Measurements from ENCODE around the gene CCDC137.
A peak's percentile ranks its signal among the peaks of the same experiment; 100 is the strongest.

The CCDC137 gene

DNA sequence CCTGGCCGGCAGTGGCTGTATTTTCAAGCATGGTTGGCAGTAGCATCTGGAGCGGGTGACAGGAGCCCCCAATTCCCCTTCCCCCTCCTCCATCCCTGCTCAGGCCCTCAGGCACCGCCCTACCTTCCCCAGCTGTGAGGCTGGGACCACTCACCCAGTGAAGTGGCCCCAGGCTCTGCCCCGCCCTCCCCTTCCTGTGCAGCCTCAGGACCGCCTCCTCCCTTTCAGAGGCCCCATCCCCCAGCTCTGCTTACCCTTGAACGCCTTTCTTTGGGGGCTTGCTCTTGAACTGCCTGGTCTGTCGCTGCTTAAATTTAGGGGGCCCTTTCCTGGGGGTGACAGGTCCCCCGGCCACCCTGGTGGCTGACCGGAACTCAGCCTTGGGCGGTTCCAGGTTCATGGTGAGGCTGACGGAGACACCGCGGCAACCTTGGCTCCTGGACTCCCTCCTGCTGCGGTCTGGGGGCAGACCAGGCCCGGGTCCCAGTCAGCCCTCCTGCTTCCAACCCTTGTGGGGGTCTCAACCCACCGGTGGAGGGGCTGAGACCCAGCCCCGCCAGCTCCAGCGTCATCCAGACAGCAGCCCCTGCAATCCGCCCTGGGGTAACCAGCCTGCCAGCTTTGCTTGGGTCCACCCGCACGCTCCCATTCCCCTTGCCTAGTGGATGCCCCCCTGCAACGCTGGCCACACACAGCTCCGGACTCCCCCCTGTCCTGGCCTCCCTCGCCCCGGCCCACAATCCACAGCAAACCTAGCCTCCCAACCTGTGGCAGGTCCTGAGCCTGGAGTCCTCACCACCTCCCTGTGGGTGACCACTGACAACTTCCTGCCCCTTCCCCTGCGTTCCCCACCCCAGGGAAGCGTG lies 13.4 kb upstream of the CCDC137 start:
- DNase-seq, result no peak

DNA sequence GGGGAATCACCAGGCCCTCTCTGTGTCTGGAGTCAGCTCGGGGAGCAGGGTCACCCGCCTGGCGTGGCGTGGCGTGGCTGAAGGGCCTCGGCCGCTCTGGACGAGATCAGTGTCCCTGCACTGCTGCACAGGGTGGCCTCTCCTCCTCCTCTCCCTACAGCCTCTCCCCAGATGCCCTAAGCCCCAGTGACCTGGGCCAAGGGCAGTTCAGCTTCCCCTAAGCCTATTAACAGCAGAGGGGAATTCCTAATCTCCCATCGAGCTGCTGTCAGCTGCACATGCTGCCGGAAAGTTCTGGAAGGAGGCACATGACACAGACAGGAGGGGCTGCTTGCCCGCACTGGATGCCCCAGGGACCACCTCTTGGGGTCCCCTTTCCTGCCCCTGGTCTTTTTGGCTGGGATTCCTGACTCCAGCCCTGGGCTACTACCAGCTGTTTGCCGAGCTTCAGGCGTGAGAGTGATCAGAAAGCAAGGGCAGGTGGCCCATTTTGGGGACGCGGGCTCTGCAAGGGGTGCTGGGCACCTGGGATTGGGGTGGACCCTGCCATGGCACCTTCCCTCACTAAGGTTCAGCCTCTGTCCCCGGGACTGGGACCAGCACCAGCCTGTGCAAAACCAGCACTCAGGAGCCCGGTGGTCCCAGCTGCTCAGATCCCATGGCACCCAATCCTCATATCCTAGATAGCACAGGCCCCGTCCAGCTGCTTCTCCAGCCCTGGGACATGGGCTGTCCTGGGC lies 11.0 kb upstream of the CCDC137 start:
- no peak for DNase-seq

DNA sequence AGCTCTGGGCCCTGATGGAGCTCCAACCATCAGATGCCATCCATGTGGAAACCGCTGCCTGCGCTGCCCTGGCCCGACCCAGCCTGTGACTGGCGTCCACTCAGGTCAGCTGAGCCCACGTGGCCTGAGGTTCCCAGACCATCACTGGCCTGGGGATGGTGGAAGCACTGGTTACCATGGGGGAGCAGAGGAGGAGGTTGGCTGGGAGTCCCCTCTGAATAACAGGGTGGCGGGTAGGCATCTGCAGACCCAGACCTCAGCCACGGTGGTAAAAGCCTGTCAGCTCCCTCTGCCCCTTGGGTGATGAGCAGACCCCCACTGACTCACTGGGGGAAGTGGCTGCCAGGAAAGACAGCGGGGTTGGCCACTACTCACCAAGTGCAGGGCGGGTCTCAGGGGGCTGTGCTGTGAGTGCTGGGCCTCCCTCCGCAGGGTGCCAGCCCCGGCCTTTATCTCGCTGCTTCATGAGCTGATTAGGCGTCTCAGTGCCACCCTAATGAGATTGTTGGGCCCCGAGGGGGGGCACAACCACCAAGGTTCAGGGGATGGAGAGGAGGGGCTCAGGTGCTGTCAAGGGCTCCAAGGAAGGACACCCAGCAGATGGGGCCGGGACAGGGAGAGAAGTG lies 10.3 kb upstream of the CCDC137 start, which contains the start of gene PDE6G:
TSS of gene PDE6G (minus strand) at position 425 of the 626 bp plus-strand sequence. CDS start 3,237 bp downstream, outside the sequence.
- DNase-seq, result no peak

DNA sequence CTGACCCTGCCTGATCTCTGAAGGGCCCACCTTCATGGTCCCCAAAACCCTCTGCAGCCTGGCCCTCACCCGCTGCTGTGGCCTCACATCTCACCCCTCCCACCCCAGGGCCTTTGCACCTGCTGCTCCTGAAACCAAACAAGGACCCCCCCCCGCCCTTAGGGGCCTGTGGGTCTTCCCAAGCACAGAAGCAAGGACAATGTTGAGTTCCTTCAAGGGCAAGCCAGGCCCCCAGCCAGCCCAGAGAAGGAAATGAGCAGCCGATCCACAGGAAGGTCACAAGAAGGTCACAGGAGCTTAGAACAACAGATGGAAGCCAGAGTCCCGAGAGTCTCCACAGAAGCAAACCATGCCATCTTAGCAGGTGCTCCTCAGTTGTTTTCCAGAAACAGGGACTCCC lies 9.7 kb upstream of the CCDC137 start:
- no peak for DNase-seq

DNA sequence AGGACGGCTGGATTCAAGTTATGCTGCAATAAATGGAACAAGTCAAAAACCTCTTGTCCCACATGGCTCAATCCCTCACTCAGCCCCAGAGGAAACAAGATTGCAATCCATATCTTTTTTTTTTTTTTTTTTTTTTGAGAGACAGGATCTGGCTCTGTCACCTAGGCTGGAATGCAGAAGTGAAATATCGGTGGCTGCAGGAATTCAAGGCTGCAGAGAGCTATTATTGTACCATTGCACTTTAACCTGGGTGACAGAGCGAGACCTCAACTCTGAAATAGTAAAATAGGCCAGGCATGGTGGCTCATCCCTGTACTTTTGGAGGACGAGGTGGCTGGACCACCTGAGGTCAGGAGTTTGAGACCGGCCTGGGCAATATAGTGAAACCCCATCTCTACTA lies 7.5 kb upstream of the CCDC137 start:
- no peak for DNase-seq

DNA sequence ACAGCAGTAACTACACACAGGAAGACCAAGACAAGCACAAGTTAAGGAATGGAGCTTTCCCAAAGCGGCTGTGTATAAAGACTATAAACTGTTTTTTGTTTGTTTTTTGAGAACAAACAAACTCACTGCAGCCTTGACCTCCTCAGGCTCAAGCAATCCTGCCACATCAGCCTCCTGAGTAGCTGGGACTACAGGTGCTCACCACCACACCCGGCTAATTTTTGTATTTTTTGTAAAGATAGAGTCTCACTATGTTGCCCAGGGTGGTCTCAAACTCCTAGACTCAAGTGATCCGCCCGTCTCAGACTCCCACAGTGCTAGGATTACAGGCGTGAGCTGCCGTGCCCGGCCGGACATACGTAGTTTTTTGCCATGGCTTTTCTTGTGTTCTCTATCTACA lies 6.1 kb upstream of the CCDC137 start:
- no peak for DNase-seq

DNA sequence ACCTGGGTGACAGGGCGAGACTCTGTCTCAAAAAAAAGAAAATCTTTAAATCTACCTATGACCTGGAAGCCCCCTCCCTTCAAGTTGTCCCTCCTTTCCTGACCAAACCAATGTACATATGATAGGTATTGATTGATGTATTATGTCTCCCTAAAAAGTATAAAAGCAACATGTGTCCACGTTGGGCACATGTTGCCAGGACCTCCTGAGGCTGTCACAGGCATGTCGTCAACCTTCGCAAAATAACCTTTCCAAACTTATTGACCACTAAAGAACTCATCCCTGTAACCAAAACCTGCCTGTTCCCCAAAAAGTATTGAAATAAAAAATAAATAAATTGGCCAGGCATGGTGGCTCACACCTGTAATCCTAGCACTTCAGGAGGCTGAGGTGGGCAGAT lies 4.5 kb upstream of the CCDC137 start:
- DNase-seq, result no peak

DNA sequence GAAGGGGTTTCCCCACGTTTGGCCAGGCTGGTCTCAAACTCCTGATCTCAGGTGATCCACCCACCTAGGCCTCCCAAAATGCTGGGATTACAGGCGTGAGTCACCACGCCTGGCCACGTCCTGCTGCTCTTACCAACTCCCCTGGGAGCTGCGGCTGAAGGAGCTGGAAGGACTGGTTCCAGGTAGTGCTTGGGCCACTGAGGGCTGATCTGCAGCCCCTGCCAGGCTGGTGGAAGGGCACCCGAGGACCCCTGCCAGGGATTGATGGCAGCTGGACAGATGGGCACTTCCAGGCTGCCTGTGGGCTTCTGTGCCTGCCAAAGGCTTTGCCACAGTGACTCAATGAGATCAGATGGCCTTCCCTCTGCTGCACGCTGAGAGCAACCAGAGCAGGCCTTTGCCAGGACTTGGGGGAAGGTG lies 2.5 kb upstream of the CCDC137 start:
- no peak for DNase-seq

DNA sequence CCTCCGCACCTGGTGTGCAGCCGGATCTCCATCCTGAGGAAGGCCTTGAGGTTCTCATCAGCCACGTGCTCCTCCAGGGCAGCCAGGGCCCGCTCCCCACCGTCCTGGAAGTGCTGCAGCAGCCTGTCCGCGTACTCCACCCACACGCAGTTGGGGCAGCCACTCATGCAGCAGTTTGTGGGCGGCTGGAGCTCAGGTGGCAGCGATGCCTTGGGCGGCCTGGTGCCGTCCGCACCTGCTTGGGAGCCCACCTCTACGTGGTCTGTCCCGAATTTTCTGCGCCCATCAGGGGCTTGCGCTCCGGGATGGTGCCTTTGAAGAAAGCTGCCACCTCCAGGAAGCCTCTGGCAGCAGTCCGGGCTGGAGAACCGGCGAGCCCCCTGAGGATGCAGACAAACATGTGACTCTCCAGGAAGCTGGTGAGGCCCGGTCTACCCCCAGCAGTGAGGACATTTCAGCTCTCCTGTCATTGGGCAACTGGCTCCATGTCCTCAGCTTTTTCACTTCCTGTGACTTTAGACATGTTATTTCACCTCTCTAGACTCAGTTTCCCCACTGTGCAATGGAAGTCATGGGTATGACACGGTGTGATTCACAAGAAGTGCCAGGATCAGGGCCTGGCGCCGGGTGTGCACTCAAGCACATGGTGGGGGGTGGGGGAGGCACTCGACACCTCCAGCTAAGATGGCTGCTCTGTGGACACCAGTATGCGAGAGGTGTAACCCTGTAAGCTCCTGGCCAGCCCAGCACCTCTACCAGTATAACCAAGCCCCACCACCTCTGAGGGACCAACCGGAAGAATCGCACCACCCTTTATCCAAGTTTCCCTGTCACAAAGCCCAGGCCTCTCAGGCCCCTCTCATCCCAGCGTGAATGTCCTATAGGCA lies 1.1 kb upstream of the CCDC137 start:
- no peak for DNase-seq

DNA sequence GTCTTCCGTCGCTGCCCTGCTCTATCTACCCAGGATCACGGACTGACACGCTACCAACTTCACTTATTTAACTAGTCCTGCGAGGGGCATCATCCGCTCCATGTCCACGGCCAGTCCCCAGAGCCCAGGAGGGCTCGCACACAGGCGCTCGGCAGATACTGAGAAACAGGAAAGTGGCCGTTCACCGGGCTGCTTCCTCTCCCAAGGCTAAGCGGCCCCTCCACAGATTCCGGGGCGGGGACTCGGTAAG lies 520 bp upstream of the CCDC137 start:
- DNase-seq, result no peak

DNA sequence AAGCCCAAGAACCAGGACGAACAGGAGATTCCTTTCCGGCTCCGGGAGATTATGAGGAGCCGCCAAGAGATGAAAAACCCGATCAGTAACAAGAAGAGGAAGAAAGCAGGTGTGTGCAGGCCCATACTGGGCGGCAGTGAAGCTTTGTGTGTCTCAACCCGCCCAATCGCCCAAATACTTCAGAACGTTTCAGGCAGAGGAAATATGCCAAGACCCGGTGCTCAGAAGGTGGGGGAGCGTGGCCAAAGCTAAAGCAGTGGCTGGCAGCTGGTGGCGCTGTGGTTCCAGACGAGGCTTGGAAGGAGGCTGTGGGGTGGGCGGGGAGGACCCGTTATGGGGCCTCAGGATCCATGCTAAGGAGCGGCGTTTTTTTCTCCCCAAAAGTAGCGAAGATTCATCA lies 1.2 kb downstream of the CCDC137 start:
- no peak for DNase-seq

DNA sequence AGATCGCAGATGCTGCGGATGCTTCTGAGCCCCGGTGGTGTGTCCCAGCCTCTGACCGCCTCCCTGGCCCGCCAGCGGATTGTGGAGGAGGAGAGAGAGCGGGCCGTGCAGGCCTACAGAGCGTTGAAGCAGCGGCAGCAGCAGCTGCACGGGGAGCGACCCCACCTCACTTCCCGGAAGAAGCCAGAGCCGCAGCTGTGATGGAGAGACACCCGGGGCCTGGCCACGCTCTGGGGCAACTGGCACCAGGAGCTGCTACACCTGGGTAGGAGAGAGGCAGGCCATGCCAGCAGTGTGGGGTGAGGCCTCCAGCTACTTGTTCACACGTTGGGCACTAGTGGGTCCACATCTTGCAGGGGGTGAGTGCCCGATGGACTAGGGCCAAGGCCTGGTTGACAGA lies 6.0 kb downstream of the CCDC137 start:
- DNase-seq, result no peak

DNA sequence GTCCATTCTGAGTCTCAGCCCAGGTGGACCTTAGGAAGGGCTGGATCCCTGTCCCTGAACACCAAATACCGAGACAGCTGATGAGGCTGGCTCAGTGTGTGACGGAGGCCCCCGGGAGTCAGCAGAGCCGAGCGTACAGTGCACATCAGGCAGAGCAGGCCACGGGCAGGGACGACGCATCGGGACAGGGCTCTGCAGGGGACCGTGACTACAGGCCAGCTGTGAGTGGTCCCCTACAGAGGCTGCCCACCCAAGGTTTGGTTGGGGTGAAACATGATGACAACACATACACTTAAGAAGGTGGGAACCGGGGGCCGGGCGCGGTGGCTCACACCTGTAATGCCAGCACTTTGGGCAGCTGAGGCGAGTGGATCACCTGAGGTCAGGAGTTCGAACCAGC lies 6.4 kb downstream of the CCDC137 start:
- DNase-seq, result no peak

DNA sequence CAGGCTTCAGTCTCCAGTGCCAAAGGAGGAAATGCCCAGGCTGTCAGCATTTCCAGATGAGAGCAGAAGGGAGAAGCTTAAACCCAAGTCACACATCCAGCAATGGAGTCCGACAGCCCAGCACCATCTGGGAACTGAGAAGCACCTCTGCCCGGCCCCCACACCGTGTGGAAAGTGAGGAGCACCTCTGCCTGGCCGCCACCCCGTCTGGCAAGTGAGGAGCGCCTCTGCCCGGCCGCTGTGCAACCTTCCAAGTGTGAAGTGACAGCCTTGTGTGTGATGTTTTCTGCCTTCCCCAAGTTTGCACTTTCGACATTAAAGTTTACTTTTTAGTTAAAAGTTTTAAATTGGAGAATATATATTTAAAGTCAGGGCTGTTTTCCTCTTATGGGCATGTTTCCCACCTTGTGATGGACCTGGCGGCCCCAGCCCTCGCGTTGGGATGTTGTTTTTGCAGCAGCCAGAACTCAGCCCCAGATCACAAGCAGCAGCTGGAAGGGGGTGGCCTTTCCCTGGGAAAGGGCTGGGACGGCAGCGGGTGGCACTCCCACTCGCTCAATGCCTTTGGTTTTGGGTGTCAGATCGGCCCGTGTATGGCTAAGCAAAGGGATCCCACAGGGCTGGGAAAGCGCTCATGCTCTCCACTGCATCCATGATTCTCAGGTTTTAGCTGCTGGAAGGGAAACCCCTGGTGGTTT lies 7.2 kb downstream of the CCDC137 start:
- DNase-seq, result no peak

DNA sequence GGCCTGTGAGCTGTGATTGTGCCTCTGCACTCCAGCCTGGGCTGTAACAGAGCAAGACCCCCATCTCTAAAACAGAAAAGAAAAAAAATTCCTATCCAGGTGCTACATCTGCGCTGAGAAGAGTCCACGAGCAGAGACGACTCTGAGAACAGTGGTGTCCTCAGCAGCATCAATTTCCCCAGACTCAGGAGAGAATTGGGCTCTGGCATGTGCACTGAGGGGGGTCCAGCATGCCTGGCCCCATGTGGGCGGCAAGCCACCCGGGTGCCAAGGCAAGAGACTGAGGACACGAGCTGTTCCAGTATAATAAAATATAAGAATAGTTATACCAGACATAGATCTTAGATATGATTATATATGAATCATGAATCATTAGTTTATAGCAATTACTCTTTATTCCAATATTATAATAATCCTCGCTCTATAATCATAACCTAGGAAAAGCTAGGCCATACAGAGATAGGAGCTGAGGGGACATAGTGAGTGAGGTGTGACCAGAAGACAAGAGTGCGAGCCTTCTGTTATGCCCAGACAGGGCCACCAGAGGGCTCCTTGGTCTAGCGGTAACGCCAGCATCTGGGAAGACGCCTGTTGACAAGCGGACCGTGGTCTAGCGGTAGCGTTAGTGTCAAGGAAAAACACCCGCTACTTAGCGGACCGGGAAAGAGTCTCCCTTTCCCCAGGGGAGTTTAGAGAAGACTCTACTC lies 9.1 kb downstream of the CCDC137 start:
- DNase-seq, result peak; percentile 26

DNA sequence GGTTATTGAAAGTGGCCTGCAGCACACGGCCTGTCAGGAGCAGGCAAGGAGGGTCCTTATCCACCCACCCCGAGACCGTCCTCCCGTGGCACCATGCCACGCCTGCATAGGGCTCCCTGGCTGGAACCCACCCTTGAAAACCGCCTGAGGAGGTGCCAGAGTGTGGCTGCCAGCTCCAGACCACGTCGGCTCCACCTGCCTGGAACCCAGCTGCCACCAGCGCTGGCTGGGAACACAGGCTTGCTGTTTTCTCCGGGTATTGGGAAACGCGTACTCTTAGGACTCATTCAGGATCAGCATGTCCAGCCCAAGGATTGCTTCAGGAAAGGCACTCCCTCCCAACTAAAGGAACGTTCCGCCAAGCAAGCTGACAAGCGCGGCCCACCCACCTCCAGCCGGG lies 10.4 kb downstream of the CCDC137 start:
- no peak for DNase-seq

DNA sequence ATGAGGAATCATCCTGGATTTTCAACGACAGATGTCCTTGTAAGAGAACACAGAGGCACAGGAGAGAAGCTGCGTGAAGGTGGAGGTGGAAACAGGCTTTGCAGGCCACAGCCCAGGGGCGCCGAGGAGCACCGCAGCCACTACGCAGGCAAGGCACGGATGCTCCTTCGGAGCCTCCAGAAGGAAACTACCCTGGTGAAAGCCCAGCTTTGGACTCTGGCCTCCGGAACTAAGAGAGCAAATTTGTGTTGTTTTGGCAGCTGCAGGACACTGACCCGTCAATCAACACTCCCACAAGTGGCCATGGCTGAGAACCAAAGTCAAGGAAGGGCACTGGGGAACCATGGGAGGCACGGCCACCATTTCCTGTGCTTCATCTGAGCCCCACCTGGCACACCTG lies 13.6 kb downstream of the CCDC137 start:
- DNase-seq, result no peak

DNA sequence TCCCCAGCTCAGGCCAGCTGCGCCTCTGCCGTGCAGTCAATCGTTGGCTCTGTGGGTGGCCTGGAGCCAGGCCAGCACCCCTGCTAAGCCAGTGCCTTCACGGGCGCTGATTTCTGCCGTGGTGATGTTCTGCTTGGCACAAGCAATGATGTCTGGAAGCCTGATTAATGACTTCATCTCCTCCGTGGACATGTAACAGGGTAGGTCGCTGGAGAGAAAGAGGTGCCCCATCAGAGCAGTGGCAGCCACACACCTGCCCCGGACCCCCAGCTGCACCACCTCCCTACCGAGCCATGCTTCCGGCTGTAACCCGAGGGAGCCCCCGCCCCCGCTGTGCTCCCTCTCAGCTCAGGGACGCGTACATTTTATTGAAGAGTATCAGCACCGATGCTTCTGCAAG lies 15.1 kb downstream of the CCDC137 start:
- DNase-seq, result no peak

DNA sequence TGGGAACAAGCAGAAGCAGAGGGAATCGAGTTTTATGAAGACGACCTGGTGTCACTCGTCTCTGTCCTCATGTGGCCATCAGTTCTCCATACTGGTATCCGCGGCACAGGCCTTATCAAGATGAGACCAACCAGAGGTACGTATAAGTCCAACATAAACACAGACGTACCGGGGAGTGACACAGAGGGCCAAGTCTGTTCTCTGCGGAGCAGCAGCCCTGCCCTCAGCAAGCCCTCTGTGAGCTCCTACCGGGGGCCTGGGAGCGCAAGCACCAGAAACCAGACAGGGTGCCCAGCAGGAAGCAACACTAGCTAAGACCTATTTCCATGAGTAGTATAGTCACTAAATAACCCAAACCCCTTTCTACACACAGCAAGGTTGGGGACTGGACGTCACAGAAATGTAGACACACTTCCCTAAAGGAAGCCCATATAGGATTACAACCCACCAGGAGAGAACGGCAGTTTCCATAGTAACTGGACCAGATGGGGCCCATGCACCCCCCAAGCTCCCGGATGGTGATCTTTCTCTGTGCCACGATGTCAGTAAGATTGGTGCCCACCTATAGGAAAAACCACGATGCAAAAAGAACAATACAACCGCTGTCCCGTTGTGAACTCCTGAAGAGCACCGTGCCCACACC lies 16.1 kb downstream of the CCDC137 start:
- DNase-seq, result no peak

DNA sequence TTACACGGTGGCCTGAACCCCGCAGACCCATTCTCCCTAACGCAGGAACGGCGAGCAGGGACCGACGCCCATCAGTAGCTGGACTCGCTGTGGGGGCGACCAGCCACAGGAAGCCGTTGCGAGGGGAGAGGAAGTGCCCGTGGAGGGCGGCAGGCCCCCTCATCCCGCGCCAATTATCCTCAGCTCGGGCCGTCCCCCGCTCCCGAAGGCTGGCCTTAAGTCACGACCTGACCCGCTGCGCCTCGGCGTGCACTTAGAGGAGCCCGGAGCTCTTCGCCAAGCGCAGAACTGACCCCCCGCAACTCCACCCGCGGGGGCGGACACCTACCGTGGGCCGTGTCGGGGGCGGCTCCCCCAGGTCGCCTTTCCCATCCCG lies 16.7 kb downstream of the CCDC137 start:
- no peak for DNase-seq
